Natural killer cell (primary cell): ENCODE measurements around the gene WFIKKN2. TPM values are rescaled to one million over a fixed set of nuclear protein-coding genes. Genes with fewer than 3 reads are reported as not detected.

Experiments used
- ATAC-seq, 3 donors: fragments of 150-1000 bp in 2 of 3; fragments of 200-7000 bp in 1 of 3; cut with Tn5 transposase; 1 replicate in 1 of 3; 2 replicates in 2 of 3; pipeline ENCODE4 v1.10.0; 2021; ENCODE audit warnings: mild to moderate bottlenecking in 2 of 3, moderate library complexity in 2 of 3
- DNase-seq, 2 donors: peaks; one replicate each; pipeline versions ENCODE4 v3.0.0 to v3.0.0-alpha.2; 2013 to 2021; ENCODE audit warnings: mixed read lengths in 1 of 2
- H3K27ac ChIP-seq: one replicate; pipeline ENCODE4 v1.5.1; 2013; ENCODE audit warnings: mild to moderate bottlenecking, low read length
- H3K27me3 ChIP-seq: one replicate; pipeline ENCODE4 v1.6.1; 2013; ENCODE audit warnings: low read length; ENCODE audit not compliant: control insufficient read depth, insufficient read depth
- H3K36me3 ChIP-seq: one replicate; pipeline ENCODE4 v1.6.1; 2013; ENCODE audit warnings: low read length; ENCODE audit not compliant: control insufficient read depth, insufficient read depth
- H3K4me1 ChIP-seq: one replicate; pipeline ENCODE4 v1.6.1; 2013; ENCODE audit warnings: low read length; ENCODE audit not compliant: control insufficient read depth, insufficient read depth
- H3K4me3 ChIP-seq: one replicate; pipeline ENCODE4 v1.5.1; 2013; ENCODE audit warnings: low read length
- H3K9me3 ChIP-seq: one replicate; pipeline ENCODE4 v1.6.1; 2013; ENCODE audit warnings: low read length; ENCODE audit not compliant: control insufficient read depth, insufficient read depth
- H3K27ac Mint-ChIP-seq, 2 donors: one replicate each; pipeline ENCODE4 v1.8.0; 2022; ENCODE audit warnings: mild to moderate bottlenecking in 2 of 2, mixed read lengths in 2 of 2, moderate library complexity in 1 of 2
- H3K27me3 Mint-ChIP-seq, 2 donors: one replicate each; pipeline ENCODE4 v1.8.0; 2022; ENCODE audit warnings: low read depth in 2 of 2, mixed read lengths in 2 of 2
- H3K36me3 Mint-ChIP-seq: one replicate; pipeline ENCODE4 v1.8.0; 2022; ENCODE audit warnings: mixed read lengths
- H3K4me1 Mint-ChIP-seq, 2 donors: one replicate each; pipeline ENCODE4 v1.8.0; 2022; ENCODE audit warnings: mixed read lengths in 2 of 2
- H3K4me3 Mint-ChIP-seq: one replicate; pipeline ENCODE4 v1.8.0; 2022; ENCODE audit warnings: mild to moderate bottlenecking, moderate library complexity, mixed read lengths
- H3K9me3 Mint-ChIP-seq, 2 donors: one replicate each; pipeline ENCODE4 v1.8.0; 2022; ENCODE audit warnings: mixed read lengths in 2 of 2
- CTCF ChIP-seq: fragments of 200-600 bp; IDR thresholded peaks from one replicate; pipeline ENCODE4 v1.8.0; 2022; ENCODE audit warnings: antibody characterized with exemption
- WGBS: methylation state at CpG from one replicate; pipeline ENCODE4 v1.1.7; 2013; ENCODE audit warnings: missing lambda C conversion rate; ENCODE audit not compliant: insufficient coverage; 5-methylcytosine and 5-hydroxymethylcytosine counted together
- intact Hi-C: fragments of 100-400 bp; cut with micrococcal nuclease; formaldehyde crosslinking; loops from one replicate; pipeline ENCODE4 v1.14.2; 2022
- total RNA-seq, 4 donors: library from RNA; stranded (reverse); fragments of 120-200 nt in 1 of 4; gene quantifications; one replicate each; pipeline versions ENCODE4 v1.2.3 to v1.2.4, GENCODE V29; 2013 to 2022

The WFIKKN2 gene
- total RNA-seq, 3 donors from 2014 or later (not counting 1 experiment from before 2014, with no cell fraction given), result not detected

- Histone ChIP-seq H3K4me3 (no peak overlapping the region), H3K9me3 (no peaks in the 10 kb centered on the region), H3K27ac (no peak overlapping the region), H3K36me3 (peaks cover 10% of the 10 kb centered on the region), H3K4me1 (peaks cover 23% of the 10 kb centered on the region), H3K27me3 (no peaks in the 10 kb centered on the region)
- no peak for ATAC-seq
- DNase-seq, result peak in 1 of 2 donors; percentile 68
- Mint-ChIP-seq H3K27ac (peak overlapping the region in 1 of 2 donors; percentile 85), H3K36me3 (peaks cover 7% of the 10 kb centered on the region), H3K9me3 (no peaks in the 10 kb centered on the region), H3K27me3 (peaks cover 0 to 6% of the 10 kb centered on the region in 2 donors), H3K4me1 (peaks cover 40 to 46% of the 10 kb centered on the region in 2 donors), H3K4me3 (peak overlapping the region; percentile 97)
- TF ChIP-seq CTCF, result peak; percentile 40
- intact Hi-C loops, result loop anchor here (1.0 kb wide), 1 partner anchor 94 kb away; no protein-coding TSS in a partner anchor
- WGBS, result 89% methylated on average over 11 of the region's 11 CpGs
Measured at GRCh38 chr17:50863221-50863843, 27.9 kb downstream of the WFIKKN2 start.

GRCh38 chr17:50863931-50864330 lies 28.5 kb downstream of the WFIKKN2 start:
- intact Hi-C loops, result loop anchor here (1.0 kb wide), 1 partner anchor 93 kb away; no protein-coding TSS in a partner anchor
- no peaks in the 10 kb centered on the region for H3K27me3 ChIP-seq
- no peaks in the 10 kb centered on the region for H3K9me3 Mint-ChIP-seq
- 100% methylated on average over 1 of the region's 3 CpGs for WGBS
- no peak for TF ChIP-seq CTCF
- DNase-seq, result no peak
- H3K36me3 Mint-ChIP-seq, result peaks cover 7% of the 10 kb centered on the region
- H3K27me3 Mint-ChIP-seq, result peaks cover 0 to 6% of the 10 kb centered on the region in 2 donors
- peak overlapping the region; percentile 97 for H3K4me3 Mint-ChIP-seq
- no peak overlapping the region for H3K27ac ChIP-seq
- ATAC-seq, result no peak
- H3K4me3 ChIP-seq, result no peak overlapping the region
- peaks cover 10% of the 10 kb centered on the region for H3K36me3 ChIP-seq
- H3K27ac Mint-ChIP-seq, result peak overlapping the region in 1 of 2 donors; percentile 85
- H3K9me3 ChIP-seq, result no peaks in the 10 kb centered on the region
- H3K4me1 Mint-ChIP-seq, result peaks cover 42 to 46% of the 10 kb centered on the region in 2 donors
- H3K4me1 ChIP-seq, result peaks cover 23% of the 10 kb centered on the region

- peaks cover 42 to 46% of the 10 kb centered on the region in 2 donors for H3K4me1 Mint-ChIP-seq
- Histone ChIP-seq H3K4me1 (peaks cover 23% of the 10 kb centered on the region), H3K9me3 (no peaks in the 10 kb centered on the region), H3K27ac (peak overlapping the region; percentile 67), H3K27me3 (no peaks in the 10 kb centered on the region), H3K4me3 (peak overlapping the region; percentile 66), H3K36me3 (peaks cover 10% of the 10 kb centered on the region)
- no peak for DNase-seq
- TF ChIP-seq CTCF, result no peak
- peak overlapping the region; percentile 85 to 89 for H3K27ac Mint-ChIP-seq
- H3K27me3 Mint-ChIP-seq, result peaks cover 0 to 7% of the 10 kb centered on the region in 2 donors
- 11% methylated on average over 1 of the region's 6 CpGs for WGBS
- intact Hi-C loops, result loop anchor here (5.0 kb wide), 3 partner anchors 68 to 303 kb away; partner anchors contain the start of genes NME1 and NME2
- H3K4me3 Mint-ChIP-seq, result peak overlapping the region; percentile 97
- peaks cover 7% of the 10 kb centered on the region for H3K36me3 Mint-ChIP-seq
- no peak for ATAC-seq
- H3K9me3 Mint-ChIP-seq, result no peaks in the 10 kb centered on the region
Measured at GRCh38 chr17:50864747-50865059, 29.3 kb downstream of the WFIKKN2 start.
